ENCODE measurements around the gene TMPRSS2. TPM values are rescaled to one million over a fixed set of nuclear protein-coding genes. Genes with fewer than 3 reads are reported as not detected.

TMPRSS2 gene
- total and polyA plus RNA-seq, 2 of the 13 experiments (the other 11 are each of a cell fraction or from before 2014, with no cell fraction given): 1.7 to 1.8 TPM

DNA sequence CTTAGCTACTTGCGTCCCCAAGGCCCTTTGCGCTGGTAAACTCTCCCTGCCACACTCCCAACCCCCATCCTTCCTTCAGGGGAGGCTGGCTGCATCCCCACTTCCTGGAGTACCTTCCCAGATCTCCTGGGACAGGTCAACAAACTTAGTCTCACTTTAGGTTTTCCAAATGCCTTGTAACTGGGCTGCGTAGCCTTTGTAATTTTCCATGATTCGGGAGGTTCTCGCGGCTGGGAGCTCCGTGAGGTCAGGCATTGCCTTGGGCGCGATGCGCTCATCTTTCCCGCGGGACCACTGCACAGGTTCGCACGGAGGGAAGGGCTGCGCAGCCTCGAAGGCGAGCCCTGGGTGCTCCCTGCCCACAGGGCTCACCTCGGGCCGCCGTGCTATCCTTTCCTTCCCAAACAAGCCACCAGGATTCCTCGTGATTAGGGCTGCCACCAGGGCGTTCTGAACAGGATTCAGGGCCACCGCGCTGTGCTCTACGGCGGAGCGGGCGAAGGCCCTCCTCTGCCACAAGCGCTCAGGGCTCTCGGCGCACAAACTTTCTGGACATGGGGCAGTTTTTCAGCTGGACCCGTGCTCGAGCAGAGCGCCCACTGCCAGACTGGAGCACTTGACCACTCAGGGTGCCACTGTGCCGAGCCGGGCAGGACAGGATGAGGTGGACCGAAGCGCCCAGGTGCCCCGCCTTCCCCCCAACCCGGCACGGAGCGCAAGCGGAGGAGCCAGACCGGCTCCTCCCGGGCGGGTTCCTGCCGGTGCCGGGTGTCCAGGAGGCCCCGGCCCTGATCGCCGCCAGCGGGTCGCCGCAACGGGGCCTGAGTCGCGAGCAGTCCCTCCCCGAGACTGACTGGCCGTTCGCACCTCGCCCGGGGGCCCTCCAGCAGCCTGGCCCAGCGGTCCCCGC is 1.1 kb downstream of the TMPRSS2 start:
- Histone ChIP-seq H3K4me2 (ENCODE audit: low read depth, low read length) (peak overlapping the region; percentile 62), H4K20me1 (ENCODE audit: insufficient read depth, low read length) (no peaks in the 10 kb centered on the region), H3K9me3 (ENCODE audit: low read length) (no peaks in the 10 kb centered on the region), H3K27ac (ENCODE audit: extremely low read length, insufficient read depth, low read length) (no peak overlapping the region), H3K27me3 (ENCODE audit: control insufficient read depth in 1 of 2, insufficient read depth in 2 of 2, low read length in 2 of 2) (peaks cover 2 to 31% of the 10 kb centered on the region in 2 experiments; a peak in 4 of 5 replicates), H3K4me1 (ENCODE audit: insufficient read depth, low read length) (peaks cover 41% of the 10 kb centered on the region), H3K36me3 (replicated peaks in 1 of 2; ENCODE audit: control insufficient read depth in 1 of 2, insufficient read depth in 2 of 2, low read length in 2 of 2) (no peaks in the 10 kb centered on the region), H3K79me2 (ENCODE audit: insufficient read depth, low read length) (no peaks in the 10 kb centered on the region), H3K9ac (ENCODE audit: insufficient read depth, low read depth, low read length) (no peak overlapping the region), H3K4me3 (replicated peaks in 1 of 3; ENCODE audit: insufficient read depth in 1 of 3, low read depth in 2 of 3, low read length in 3 of 3) (peak overlapping the region; percentile 52 to 67 (median 58); a peak in 4 of 6 replicates), H2AFZ (ENCODE audit: low read length) (no peak overlapping the region)
- FAIRE-seq: no peak
- peak; percentile 64 for ATAC-seq
- BruUV-seq (replicated peaks): no TSS peak
- ChIA-PET CTCF (ENCODE audit: low intra/inter-chr PET ratio, low total read pairs) (no interaction called here), POLR2A (interaction anchor here (3.8 kb wide), 1 partner anchor 9 kb away, joined by 18 read pairs; no protein-coding TSS in a partner anchor)
- in situ Hi-C loops (cut with HindIII; ENCODE audit: extremely low pct_ligation_motif_present, low pct_unique_long_range_greater_than_20kb) (no loop called here), intact Hi-C loops (cut with micrococcal nuclease; ENCODE audit: unreplicated experiment) (no loop called here)
- DNase-seq (ENCODE audit: low spot score): no peak
- 48% methylated on average over 21 of the region's 64 CpGs for WGBS (ENCODE audit: low lambda C conversion rate)
- TF ChIP-seq, protein P1, sequence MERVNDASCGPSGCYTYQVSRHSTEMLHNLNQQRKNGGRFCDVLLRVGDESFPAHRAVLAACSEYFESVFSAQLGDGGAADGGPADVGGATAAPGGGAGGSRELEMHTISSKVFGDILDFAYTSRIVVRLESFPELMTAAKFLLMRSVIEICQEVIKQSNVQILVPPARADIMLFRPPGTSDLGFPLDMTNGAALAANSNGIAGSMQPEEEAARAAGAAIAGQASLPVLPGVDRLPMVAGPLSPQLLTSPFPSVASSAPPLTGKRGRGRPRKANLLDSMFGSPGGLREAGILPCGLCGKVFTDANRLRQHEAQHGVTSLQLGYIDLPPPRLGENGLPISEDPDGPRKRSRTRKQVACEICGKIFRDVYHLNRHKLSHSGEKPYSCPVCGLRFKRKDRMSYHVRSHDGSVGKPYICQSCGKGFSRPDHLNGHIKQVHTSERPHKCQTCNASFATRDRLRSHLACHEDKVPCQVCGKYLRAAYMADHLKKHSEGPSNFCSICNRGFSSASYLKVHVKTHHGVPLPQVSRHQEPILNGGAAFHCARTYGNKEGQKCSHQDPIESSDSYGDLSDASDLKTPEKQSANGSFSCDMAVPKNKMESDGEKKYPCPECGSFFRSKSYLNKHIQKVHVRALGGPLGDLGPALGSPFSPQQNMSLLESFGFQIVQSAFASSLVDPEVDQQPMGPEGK (CRISPR knock-in tag; IDR thresholded peaks at IDR 0.05): 0 out of 2 replicates have a peak, but pooled peaks have one; percentile 3
- 0 out of 2 replicates have a peak, but pooled peaks have one; percentile 19 for TF ChIP-seq ZNF263 (CRISPR knock-in tag; IDR thresholded peaks at IDR 0.05)
- TF ChIP-seq, protein P2, sequence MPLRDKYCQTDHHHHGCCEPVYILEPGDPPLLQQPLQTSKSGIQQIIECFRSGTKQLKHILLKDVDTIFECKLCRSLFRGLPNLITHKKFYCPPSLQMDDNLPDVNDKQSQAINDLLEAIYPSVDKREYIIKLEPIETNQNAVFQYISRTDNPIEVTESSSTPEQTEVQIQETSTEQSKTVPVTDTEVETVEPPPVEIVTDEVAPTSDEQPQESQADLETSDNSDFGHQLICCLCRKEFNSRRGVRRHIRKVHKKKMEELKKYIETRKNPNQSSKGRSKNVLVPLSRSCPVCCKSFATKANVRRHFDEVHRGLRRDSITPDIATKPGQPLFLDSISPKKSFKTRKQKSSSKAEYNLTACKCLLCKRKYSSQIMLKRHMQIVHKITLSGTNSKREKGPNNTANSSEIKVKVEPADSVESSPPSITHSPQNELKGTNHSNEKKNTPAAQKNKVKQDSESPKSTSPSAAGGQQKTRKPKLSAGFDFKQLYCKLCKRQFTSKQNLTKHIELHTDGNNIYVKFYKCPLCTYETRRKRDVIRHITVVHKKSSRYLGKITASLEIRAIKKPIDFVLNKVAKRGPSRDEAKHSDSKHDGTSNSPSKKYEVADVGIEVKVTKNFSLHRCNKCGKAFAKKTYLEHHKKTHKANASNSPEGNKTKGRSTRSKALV (CRISPR knock-in tag; IDR thresholded peaks at IDR 0.05): peak; percentile 93
- TF ChIP-seq, protein P3, sequence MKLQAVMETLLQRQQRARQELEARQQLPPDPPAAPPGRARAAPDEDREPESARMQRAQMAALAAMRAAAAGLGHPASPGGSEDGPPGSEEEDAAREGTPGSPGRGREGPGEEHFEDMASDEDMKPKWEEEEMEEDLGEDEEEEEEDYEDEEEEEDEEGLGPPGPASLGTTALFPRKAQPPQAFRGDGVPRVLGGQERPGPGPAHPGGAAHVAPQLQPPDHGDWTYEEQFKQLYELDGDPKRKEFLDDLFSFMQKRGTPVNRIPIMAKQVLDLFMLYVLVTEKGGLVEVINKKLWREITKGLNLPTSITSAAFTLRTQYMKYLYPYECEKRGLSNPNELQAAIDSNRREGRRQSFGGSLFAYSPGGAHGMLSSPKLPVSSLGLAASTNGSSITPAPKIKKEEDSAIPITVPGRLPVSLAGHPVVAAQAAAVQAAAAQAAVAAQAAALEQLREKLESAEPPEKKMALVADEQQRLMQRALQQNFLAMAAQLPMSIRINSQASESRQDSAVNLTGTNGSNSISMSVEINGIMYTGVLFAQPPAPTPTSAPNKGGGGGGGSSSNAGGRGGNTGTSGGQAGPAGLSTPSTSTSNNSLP (IDR thresholded peaks at IDR 0.05; ENCODE audit: low read depth, low read length): no peak
- TF ChIP-seq, protein P4, sequence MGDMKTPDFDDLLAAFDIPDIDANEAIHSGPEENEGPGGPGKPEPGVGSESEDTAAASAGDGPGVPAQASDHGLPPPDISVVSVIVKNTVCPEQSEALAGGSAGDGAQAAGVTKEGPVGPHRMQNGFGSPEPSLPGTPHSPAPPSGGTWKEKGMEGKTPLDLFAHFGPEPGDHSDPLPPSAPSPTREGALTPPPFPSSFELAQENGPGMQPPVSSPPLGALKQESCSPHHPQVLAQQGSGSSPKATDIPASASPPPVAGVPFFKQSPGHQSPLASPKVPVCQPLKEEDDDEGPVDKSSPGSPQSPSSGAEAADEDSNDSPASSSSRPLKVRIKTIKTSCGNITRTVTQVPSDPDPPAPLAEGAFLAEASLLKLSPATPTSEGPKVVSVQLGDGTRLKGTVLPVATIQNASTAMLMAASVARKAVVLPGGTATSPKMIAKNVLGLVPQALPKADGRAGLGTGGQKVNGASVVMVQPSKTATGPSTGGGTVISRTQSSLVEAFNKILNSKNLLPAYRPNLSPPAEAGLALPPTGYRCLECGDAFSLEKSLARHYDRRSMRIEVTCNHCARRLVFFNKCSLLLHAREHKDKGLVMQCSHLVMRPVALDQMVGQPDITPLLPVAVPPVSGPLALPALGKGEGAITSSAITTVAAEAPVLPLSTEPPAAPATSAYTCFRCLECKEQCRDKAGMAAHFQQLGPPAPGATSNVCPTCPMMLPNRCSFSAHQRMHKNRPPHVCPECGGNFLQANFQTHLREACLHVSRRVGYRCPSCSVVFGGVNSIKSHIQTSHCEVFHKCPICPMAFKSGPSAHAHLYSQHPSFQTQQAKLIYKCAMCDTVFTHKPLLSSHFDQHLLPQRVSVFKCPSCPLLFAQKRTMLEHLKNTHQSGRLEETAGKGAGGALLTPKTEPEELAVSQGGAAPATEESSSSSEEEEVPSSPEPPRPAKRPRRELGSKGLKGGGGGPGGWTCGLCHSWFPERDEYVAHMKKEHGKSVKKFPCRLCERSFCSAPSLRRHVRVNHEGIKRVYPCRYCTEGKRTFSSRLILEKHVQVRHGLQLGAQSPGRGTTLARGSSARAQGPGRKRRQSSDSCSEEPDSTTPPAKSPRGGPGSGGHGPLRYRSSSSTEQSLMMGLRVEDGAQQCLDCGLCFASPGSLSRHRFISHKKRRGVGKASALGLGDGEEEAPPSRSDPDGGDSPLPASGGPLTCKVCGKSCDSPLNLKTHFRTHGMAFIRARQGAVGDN (CRISPR knock-in tag; IDR thresholded peaks at IDR 0.05): 0 out of 2 replicates have a peak, but pooled peaks have one; percentile 13
- TF ChIP-seq, protein P5, sequence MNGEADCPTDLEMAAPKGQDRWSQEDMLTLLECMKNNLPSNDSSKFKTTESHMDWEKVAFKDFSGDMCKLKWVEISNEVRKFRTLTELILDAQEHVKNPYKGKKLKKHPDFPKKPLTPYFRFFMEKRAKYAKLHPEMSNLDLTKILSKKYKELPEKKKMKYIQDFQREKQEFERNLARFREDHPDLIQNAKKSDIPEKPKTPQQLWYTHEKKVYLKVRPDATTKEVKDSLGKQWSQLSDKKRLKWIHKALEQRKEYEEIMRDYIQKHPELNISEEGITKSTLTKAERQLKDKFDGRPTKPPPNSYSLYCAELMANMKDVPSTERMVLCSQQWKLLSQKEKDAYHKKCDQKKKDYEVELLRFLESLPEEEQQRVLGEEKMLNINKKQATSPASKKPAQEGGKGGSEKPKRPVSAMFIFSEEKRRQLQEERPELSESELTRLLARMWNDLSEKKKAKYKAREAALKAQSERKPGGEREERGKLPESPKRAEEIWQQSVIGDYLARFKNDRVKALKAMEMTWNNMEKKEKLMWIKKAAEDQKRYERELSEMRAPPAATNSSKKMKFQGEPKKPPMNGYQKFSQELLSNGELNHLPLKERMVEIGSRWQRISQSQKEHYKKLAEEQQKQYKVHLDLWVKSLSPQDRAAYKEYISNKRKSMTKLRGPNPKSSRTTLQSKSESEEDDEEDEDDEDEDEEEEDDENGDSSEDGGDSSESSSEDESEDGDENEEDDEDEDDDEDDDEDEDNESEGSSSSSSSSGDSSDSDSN (CRISPR knock-in tag; IDR thresholded peaks at IDR 0.05): peak; percentile 22; the same call in 1 of the 2 replicates
- 0 out of 2 replicates have a peak, but pooled peaks have one; percentile 24 for TF ChIP-seq KMT2A (CRISPR knock-in tag; IDR thresholded peaks at IDR 0.05)
- TF ChIP-seq SMYD3 (CRISPR knock-in tag; IDR thresholded peaks at IDR 0.05): no peak
- no peak for TF ChIP-seq SIN3A (IDR thresholded peaks at IDR 0.05; ENCODE audit: borderline replicate concordance, low read depth, low read length)

All from HepG2 (cell line).